RPMI8226 (cell line): Measurements from ENCODE around the gene LAMTOR2.

Experiments used
- DNase-seq: peaks from one replicate; pipeline ENCODE4 v3.0.0-alpha.2; 2015

Gene LAMTOR2

DNA sequence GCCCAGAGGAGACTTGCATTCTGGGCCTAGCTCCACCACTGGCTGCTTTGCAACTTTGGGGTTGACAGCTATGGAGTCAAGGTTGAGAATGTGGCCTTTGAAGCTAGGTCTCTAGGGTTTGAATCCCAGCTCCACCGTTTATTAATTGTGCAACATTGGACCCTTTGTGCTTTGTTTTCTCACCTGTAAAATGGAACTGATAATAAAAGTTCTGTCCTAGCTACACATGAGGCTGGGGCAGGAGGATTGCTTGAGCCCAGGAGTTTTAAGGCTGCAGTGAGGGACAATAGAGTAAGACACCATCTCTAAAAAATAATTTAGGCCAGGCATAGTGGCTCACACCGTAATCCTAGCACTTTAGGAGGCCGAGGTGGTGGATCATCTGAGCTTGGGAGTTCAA is 44.7 kb downstream of the LAMTOR2 start:
- no peak for DNase-seq

DNA sequence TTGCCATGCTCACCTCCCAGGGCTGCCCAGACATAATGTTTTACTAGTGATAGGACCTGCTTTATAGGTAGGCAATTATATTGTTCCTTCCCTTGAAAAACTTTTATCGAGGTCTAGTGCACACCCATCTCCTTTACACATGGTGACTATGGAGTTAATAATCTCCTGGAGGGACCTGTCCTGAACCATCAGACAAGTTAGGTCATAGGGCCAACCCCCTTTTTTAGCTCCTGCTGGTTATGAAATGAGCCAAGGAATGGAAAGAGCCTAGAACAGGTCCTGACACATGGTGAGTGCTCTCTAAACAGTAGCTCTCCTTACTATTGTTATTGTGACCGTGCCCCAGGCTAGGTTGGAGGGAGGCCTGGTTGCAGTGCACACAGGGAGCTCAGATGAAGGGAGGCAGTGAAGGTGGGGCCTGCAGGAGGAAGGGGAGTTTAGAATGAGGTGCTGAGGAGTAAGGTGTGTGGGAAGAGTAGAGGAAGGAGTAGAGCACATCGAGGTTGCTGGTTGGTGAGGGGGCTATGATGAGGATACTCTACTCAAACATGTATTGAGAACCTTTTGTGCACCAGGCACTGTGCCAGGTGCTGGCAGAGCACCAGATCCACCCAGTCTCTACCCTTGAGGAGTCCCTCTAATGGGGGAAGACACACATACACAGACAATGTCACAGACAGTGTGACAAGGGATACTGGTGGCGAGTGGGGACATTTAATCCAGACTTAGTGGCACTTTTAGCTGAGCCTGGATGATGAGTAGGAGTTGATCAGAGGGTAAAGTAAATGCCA is 45.8 kb downstream of the LAMTOR2 start:
- DNase-seq, result peak; percentile 70

DNA sequence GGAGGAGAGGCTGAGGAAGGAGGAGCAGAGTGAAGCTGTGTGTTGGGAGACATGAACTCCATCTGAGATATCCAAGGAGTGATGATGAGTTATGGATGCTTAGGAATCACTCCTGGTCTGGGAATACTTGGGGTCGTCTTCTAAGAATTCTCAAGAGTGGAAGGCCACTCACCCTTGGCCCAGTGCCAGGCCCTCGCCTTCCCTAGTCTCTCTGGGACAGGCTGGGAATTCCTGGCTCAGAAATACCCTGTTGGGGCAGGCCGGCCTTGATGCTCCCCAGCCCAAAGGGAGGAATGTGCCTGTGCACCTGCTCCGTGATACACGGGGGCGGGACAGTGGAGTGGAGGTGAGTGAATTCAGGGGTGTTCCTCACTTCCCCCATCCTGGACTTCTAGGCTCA is 47.3 kb downstream of the LAMTOR2 start:
- DNase-seq, result no peak

DNA sequence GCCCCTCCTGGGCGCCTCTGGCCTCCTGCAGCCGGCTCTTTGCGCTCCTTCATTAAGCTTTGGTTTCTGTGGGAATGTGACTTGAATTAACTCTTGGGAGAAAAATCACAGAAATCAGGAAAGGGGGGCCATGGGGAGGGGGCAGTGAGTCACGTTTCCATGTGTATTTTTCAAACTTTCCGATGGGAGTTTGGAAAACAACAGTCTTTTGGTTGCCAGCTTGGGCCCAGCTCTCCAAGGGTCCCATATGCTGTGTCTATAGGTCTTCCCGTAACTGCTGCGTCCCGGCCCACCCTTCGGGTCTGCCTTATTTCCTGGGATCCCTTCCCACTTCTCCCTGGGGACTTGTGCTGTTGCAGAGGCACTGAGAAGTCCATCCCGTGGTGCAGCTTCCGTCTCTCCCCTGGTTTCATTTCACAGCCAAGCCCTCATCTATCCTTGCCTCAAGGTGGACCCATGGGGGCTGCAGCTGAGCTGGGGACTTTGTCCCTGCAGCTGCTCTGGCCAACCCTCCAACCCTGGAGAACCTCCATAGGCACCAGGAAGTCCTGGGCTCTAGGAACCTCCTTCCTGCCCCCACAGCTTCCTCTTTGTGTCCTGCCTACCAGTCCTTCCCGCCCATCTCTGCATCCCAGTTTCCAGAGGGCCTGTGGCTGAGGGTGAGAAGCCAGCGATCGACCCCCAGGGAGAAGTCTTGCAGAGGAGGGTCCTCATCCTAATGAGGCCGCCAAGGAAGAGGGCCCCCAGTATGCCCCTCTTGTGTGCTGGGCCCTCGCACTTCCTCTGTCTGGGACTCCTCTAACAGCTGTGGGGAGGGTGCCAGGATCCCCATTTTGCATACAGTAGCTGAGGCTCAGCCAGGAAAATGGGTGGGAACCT is 48.3 kb downstream of the LAMTOR2 start:
- no peak for DNase-seq

DNA sequence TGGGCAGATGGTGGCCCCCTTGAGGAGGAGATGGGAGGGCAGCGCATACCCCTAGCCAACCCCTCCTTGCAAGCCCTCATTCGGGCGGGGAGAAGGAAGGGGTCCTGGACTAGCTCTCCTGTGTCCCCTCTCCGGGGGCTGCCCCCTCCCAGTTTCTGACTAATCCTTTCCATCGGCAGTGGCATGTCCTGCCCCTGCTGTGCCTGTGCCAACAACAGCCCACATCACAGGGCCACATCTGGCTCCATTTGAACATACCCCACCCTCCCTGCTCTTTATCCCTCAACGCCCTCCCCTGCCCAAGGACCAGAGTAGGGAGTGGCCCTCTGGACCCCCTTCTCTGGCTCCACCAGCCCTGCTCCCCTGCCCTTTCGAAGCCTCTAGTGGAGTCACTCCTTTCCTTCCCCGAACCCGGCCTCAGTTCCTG is 49.0 kb downstream of the LAMTOR2 start:
- no peak for DNase-seq

DNA sequence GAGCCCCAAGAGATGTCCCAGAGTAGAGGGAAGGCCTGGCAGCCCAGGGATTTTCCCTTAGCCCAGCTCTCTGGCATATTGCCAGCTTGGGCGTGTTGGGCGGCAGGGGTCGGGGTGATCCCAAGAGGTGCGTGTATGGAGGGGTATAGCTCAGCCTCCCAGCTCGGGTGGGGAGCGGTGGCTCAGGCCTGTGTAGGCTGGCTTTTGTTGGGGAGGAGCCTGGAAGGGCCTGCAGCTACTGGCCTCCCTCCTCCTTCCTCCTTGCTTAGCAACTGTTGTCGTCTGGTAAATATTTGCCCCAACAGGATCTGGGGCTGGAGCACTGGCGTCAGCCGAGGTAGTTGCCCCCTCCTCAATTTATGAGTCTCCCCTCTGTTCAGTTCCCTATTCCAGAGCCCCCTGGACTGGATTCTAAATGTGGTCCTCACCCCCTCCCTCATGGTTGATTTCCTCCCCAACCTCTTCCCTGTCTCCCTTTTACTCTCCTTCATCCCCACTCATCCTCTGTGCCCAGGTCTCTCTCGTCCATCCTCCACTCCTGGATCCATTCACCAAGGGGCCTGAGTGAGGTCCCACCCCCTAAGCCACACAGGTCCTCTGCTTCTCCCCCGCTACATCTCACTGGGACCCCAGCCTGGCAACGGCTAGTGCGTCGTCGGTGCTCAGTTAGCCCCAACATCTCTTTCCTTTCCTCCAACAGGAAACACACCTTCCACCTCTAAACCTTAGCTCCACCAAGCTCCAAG is 49.7 kb downstream of the LAMTOR2 start:
- no peak for DNase-seq

DNA sequence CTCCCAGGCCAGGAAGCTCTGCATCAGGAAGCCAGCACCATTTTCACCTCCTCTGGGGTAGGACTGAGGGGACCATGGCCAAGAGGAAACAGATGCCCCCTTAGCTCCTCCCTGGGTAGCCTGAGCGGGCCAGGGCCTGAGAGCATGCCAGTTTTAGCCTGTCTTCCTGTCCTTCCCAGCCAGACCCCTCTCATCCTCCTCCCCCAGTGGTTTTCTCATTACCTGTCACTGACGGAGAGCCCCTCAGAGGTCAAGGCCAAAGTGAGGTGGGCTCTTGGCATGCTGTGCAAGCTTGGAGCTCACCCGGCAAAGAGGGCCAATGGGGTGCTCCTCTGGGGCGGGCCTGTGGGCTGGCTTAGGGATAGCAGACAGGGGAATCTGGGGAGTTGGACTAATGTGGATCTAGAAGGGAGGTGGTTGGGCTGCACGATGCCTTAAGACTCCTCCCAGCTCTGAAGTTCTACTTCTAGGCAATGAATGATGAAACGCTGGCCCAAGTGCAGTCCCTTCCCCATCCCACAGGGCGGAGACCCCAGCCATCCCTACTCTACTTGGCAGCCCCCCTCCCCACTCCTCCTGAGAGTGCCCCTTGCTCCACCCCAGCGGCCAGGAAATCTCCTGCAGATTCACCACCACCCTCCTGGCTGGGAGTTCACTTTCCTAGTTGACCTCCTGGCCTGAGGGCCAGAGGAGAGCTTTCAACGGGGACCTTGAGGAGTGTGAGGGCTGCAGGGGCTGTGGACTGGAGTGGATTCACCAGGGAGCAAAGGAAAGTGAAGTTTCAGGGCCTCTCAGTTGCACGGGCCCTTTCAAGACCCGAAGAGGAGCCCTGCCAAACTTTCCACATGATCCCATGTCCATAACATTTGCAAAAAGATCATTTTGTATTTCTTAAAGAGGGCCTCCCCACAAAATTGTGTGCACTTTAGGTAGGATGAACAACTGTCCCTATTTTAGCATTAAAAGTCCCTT is 50.6 kb downstream of the LAMTOR2 start:
- DNase-seq, result no peak

DNA sequence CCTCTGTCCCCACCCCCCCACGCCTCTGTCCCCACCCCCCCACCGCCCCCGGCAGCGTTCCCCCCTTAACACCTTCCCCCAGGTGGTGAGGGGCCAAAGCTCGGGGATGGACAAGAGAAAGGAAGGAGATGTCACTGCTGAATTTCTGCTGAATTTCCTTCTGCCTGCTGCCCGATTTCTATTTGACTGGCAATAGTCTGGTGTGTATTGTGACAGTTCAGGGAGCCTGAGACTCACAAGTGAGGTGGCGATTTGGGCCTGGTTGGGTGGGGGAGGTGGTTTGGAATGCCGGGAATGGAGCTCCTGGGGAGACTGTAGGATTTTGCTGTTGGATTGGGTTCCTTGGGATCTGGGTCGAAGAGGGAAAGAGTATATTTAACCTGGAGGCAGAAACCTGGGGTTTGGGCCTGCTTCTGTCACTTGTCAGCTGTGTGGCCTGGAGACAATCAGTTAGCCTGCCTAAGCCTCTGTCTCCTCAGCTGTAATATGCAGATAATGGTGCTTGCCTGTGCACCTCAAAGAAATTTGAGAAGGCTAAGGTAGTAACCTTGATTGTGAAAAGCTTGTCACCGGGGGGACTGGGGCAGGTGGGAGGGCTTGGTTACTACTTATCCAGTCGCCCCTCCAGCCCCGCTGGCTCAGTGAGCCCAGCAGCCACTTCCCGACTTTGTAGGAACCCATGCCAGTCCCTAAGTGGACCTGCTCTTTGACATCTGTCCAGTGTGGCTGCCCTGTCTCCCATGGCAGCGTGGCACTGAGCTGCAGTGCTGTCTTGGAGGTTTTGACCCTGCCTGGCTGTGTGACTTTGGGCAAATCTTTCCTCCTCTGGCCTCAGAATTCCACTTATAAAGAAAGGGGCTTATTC is 52.3 kb downstream of the LAMTOR2 start:
- no peak for DNase-seq

DNA sequence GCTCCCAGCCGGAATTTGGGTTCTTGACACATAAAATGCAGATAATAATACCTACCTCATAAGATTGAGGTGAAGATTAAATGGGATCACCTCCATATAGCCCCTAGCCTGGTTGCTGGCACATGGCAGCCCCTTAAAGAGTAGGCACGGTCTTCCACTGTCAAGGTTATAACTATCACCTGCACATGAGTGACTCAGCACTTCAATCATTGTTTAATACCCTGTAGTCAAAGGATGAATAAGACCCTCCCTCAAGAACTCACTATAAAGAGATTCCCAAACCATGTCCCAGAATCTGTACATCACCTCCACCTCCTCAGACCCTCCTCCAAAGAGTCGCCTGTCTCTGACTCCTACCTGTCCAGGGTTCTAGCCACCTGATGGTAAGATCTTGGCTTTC is 53.5 kb downstream of the LAMTOR2 start:
- no peak for DNase-seq
